T-helper 2 cell (primary cell): ENCODE results near the gene MYH7B.

Source experiments
- DNase-seq, 5 experiments: peaks; one replicate each; pipeline versions ENCODE4 v3.0.0 to v3.0.0-alpha.2; 2012 to 2022

The MYH7B gene

DNA sequence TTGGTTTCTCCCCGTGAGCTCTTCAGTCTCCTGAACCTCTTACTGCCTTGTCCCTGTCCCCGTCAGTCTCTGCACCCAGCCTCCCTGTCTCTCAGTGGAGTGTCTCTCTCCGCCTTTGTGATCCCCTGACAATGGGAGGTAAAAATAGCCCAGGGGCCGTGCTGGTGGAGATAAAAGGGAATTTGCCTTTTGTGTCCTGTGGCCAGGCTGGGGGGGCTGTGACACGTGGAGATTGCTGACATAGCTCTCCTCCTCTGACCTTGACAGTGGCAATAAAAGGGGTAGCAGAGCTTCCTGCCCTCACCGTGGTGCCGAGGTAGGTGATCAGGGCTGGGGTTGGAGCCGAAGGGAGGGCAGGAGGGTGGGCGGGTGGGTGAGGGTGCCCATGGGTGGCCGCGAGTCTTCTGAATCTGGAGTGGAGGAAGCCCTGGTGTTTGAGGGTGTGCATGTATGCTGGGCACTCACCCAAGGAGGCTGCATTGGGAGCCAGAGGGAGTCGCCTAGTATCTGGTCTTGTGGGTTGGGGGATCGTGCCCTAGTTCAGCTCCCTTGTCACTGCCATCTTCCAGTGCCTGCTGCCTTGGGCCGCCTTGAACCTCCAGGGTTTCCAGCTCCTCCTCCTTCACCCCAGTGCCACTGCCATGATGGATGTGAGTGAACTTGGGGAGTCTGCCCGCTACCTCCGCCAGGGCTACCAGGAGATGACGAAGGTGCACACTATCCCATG, 21.9 kb downstream of the MYH7B start:
- DNase-seq: no peak

- no peak for DNase-seq
These were observed 22.6 kb downstream of the MYH7B start for GRCh38 chr20:34978092-34978744.

GRCh38 chr20:34979366-34980153, 23.9 kb downstream of the MYH7B start:
- no peak for DNase-seq

DNA sequence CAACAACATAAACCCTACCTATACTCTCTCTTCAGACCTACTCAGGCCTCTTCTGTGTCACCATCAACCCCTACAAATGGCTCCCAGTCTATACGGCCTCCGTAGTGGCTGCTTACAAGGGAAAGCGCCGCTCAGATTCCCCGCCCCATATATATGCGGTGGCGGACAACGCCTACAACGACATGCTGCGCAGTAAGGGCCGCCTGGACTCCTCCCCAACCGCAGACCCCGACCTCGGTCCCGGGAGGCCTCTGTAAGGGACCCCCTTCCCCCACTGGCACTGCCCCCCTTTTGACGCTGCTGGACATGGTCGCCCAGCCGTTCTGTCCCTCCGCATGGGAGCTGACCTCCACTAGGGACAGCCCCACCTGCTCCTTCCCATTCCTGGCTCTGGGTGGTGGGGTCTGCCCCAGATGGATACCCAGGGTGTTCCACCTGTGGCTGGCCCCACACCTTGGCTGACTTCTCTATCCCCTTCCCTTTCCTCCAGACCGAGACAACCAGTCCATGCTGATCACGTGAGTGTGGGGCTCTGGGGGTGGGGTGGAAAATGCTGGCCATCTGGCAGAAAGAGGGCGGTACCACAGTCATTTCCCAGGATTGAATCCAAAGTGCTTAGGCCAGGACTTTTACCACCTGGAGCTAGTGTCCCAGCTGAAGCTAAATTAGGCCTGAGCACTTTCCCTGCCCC, 25.0 kb downstream of the MYH7B start:
- DNase-seq: no peak

GRCh38 chr20:34982270-34983088, 26.8 kb downstream of the MYH7B start:
- no peak for DNase-seq

DNA sequence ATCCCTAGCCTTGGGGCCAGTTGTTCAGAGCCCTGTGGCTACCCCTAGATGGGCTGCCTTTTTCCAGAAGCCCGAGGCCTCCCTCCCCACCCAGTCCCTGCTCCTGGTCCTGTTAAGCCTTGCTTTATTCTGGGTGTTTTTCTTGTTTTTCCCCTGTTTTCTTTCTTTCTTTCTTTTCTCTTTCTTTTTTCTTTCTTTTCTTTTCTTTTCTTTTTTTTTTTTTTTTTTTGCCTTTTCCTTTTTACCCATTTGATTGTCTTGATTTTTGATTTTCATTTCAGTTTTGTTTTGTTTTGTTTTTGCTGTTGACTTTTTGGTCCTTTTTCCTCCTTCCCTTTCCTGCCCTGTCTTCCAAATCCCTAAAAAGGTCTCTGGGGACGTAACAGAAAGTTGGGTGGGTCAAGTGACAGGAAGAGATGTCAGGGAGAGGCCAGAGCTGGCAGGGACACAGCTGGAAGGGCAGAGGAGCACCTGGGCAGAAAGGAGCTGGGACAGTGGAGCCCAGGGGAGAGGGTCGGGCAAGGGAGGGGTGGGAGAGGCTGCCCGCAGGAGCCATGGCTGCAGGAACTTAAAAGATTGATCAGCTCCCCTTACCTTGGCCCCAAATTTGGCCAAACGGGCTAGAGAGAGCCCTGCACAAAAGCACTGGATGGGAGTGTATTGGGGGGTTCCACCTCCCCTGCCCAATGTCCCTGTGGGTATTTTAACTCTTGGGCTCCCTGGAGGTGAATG, 27.6 kb downstream of the MYH7B start:
- DNase-seq: no peak

DNA sequence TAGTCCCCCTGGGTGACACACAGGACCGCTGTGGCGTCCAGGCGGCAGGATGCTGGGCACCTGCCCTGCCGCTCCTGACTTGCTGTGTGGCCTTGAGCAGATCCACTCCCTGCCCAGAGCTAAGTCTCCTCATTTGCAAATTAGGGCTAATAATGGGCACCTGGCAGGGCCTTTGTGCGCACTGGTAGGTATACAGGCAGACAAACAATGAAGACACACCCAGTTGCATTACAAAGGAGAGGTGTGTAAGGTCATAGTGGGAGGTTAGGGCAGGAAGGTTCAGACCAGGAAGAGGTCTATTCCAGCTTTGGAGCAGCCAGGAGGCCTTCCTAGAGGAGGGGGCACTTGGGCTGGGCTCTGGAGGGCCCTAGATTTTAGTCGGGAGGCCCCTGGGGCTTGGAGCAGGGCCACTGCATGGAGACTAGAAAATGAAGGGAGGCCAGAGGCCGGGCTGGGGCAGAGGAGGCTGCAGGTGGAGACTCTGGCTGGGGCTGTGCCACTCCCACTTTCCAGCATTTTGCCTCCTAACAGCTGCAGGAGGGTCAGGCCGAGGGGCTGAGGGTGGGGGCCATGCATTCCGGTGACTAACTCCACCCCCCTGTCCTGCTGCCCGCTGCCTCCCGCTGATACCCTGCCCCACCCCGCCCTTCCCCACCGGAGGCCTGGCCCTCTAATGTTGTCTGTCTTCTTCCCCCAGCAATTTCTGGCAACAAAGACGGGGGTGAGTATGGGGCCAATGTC, 28.5 kb downstream of the MYH7B start:
- no peak for DNase-seq

GRCh38 chr20:34984756-34985261, 29.1 kb downstream of the MYH7B start:
- no peak for DNase-seq

DNA sequence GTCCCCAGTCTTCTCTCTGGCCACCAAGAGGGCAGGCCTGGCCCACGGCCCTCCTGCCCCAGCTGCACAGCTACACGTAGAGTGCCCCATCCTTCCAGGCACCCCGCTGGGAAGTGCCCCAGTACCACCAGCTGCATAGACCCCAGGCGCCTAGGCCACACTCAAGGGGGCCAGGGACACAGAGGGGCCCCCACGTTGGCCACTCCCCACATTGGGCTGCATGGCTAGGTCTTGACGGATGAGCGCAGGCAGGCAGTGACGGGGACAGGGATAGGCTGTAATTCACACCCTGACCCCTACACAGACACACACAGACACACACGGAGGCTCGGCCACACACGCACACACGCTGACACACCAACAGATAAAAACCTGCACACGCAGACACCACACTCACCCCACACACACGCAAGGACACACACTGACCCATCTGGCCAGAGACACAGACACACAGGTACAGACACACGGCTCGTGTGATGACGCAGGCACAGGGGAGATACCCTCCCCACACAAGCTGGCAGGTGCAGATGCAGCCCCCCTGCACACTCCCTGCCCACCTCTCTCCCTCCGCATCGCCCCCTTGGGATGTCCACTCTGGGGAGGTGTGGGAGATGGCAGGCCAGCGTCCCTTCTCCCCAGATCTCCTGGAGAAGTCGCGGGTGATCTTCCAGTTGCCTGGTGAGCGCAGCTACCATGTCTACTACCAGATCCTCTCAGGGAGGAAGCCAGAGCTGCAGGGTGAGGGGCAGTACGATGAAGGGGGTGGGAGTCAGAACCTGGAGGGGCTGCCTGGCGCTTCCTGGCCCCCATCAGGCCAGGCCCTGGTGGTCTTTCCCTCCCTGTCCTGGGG, 30.0 kb downstream of the MYH7B start:
- DNase-seq: no peak

GRCh38 chr20:34986311-34987287, 30.9 kb downstream of the MYH7B start:
- DNase-seq: no peak

- no peak for DNase-seq
These were observed 31.9 kb downstream of the MYH7B start for GRCh38 chr20:34987288-34988190.

DNA sequence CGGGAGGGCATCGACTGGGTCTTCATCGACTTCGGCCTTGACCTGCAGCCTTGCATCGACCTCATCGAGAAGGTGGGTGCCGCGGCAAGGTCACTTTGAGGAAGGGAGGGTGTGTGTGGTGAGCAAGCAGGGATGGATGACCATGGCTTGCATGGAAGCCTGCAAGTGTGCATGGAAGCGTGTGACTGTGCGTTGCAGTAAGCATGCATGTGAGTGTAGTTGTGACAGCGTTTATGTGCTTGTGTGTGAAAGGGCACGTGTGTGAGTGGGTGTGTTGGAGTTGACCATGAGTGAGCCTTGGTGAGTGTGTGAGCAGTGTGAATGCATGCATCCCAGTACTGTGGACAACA, 32.5 kb downstream of the MYH7B start:
- no peak for DNase-seq

- DNase-seq: no peak
These were observed 33.5 kb downstream of the MYH7B start for GRCh38 chr20:34989118-34989517.

DNA sequence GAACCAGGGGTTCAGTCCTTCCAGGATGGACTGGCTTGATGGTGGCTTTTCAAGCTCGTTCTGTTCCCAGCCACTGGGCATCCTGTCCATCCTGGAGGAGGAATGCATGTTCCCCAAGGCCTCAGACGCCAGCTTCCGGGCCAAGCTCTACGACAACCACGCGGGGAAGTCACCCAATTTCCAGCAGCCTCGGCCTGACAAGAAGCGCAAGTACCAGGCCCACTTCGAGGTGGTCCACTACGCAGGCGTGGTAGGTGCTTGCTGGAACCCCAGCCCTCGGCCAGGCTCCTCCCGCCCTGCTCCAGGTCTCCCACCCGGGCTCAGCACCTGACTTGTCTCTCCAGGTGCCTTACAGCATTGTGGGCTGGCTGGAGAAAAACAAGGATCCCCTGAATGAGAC, 34.0 kb downstream of the MYH7B start:
- no peak for DNase-seq

DNA sequence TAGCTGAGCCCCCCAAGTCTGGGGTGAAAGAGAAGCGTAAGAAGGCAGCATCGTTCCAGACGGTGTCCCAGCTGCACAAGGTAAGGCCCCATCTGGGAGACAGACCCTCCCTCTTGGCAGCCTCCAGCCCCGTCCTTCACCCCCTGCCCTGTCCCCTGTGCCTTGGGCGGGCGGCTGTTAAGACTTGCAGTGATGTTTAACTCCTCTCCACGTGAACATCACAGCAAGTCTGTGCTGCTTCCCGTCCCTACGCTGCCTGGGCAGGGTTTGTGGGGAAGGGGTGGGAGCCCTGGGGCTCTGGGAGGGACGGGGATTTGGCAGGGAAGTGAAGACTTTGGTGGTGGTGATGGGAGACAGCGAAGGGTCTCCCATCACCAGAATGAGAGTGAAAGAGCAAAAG, 34.6 kb downstream of the MYH7B start:
- no peak for DNase-seq

DNA sequence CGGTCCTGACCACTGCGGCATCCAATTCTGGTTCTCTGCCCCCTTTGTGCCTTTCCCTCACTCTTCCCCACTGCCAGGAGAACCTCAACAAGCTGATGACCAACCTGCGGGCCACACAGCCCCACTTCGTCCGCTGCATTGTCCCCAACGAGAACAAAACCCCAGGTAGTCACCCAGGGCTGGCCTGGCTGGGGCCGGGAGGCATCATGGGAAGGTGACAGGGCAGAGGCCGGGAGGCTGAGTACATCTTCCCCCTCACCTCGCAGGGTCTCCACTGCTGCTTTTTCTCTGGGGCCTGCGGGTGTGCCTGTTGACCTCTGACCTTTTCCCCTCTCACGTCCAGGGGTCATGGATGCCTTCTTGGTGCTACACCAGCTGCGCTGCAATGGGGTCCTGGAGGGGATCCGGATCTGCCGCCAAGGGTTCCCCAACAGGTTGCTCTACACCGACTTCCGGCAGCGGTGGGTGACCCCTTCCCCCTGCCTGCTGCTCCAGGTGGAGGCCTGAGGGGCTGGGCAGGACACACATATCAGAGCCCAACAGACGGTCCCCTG, 35.1 kb downstream of the MYH7B start:
- no peak for DNase-seq
